GM23338 (cell line): ENCODE results near the gene HAT1. TPM values are rescaled to one million over a fixed set of nuclear protein-coding genes. Genes with fewer than 3 reads are reported as not detected.

Experiments
- ATAC-seq: fragments of 200-7000 bp; cut with Tn5 transposase; 3 replicates; pipeline ENCODE4 v1.9.1; 2020
- DNase-seq: peaks from one replicate; pipeline ENCODE4 v3.0.0-alpha.2; 2015; ENCODE audit warnings: low spot score
- H2AFZ ChIP-seq: fragments of 200-600 bp; sonication (generic); 2 replicates; pipeline ENCODE4 v1.8.0; 2016; ENCODE audit warnings: antibody characterized with exemption, mild to moderate bottlenecking, moderate library complexity
- H3F3A ChIP-seq: fragments of 200-600 bp; sonication (generic); replicated peaks from 2 replicates; pipeline ENCODE4 v1.8.0; 2017; ENCODE audit warnings: antibody characterized with exemption, mixed run types, low read depth
- H3K27ac ChIP-seq: fragments of 200-600 bp; sonication (generic); 2 replicates; pipeline ENCODE4 v1.6.1; 2016; ENCODE audit warnings: low read depth
- H3K27me3 ChIP-seq: fragments of 200-600 bp; sonication (generic); 2 replicates; pipeline ENCODE4 v1.8.0; 2016; ENCODE audit warnings: mild to moderate bottlenecking, mixed run types, moderate library complexity; ENCODE audit not compliant: insufficient read depth
- H3K36me3 ChIP-seq: fragments of 200-600 bp; sonication (generic); 2 replicates; pipeline ENCODE4 v1.8.0; 2016; ENCODE audit warnings: mild to moderate bottlenecking; ENCODE audit not compliant: insufficient read depth
- H3K4me1 ChIP-seq: fragments of 200-600 bp; sonication (generic); 2 replicates; pipeline ENCODE4 v1.8.0; 2016; ENCODE audit warnings: mild to moderate bottlenecking, moderate library complexity; ENCODE audit not compliant: insufficient read depth
- H3K4me2 ChIP-seq: fragments of 200-600 bp; sonication (generic); 2 replicates; pipeline ENCODE4 v1.7.1; 2017; ENCODE audit warnings: mixed run types
- H3K4me3 ChIP-seq: fragments of 200-600 bp; sonication (generic); 2 replicates; pipeline ENCODE4 v1.6.1; 2016; ENCODE audit warnings: mixed run types
- H3K79me2 ChIP-seq: fragments of 200-600 bp; sonication (generic); replicated peaks from 2 replicates; pipeline ENCODE4 v1.8.0; 2017; ENCODE audit warnings: mild to moderate bottlenecking; ENCODE audit not compliant: insufficient read depth
- H3K9me2 ChIP-seq: fragments of 200-600 bp; sonication (generic); 2 replicates; pipeline ENCODE4 v1.8.0; 2017; ENCODE audit not compliant: insufficient read depth
- H4K20me1 ChIP-seq: fragments of 200-600 bp; sonication (generic); replicated peaks from 2 replicates; pipeline ENCODE4 v1.8.0; 2017; ENCODE audit warnings: mild to moderate bottlenecking; ENCODE audit not compliant: insufficient read depth
- H3K27ac Mint-ChIP-seq: 2 replicates; pipeline ENCODE4 v1.8.0; 2020; ENCODE audit warnings: inconsistent platforms, mild to moderate bottlenecking, moderate library complexity, mixed read lengths
- H3K27me3 Mint-ChIP-seq: 3 replicates; pipeline ENCODE4 v1.8.0; 2022; ENCODE audit warnings: low read depth, mild to moderate bottlenecking, moderate library complexity, mixed read lengths, inconsistent platforms; ENCODE audit not compliant: insufficient read depth, poor library complexity
- H3K36me3 Mint-ChIP-seq: 3 replicates; pipeline ENCODE4 v1.8.0; 2021; ENCODE audit warnings: low read depth, mild to moderate bottlenecking, inconsistent platforms, moderate library complexity, mixed read lengths
- H3K4me1 Mint-ChIP-seq: 3 replicates; pipeline ENCODE4 v1.8.0; 2020; ENCODE audit warnings: mild to moderate bottlenecking, inconsistent platforms, mixed read lengths
- H3K4me3 Mint-ChIP-seq: 3 replicates; pipeline ENCODE4 v1.8.0; 2021; ENCODE audit warnings: moderate library complexity, mild to moderate bottlenecking, inconsistent platforms, mixed read lengths
- H3K9me3 Mint-ChIP-seq: 3 replicates; pipeline ENCODE4 v1.8.0; 2020; ENCODE audit warnings: moderate library complexity, mild to moderate bottlenecking, inconsistent platforms, mixed read lengths
- CREB1 ChIP-seq: fragments of 250-450 bp; sonication (Bioruptor Pico); IDR thresholded peaks from 2 replicates; pipeline ENCODE4 v1.5.0; 2020; ENCODE audit warnings: low read depth, mild to moderate bottlenecking, moderate library complexity
- EZH2 ChIP-seq: fragments of 200-600 bp; sonication (generic); IDR thresholded peaks from one replicate; pipeline ENCODE4 v1.8.0; 2017; ENCODE audit warnings: antibody characterized with exemption, mild to moderate bottlenecking, low read depth; ENCODE audit not compliant: unreplicated experiment
- EZH2phosphoT487 ChIP-seq: fragments of 200-600 bp; sonication (generic); IDR thresholded peaks from one replicate; pipeline ENCODE4 v1.8.1; 2018; ENCODE audit warnings: antibody characterized with exemption; ENCODE audit not compliant: unreplicated experiment
- JUNB ChIP-seq: IDR thresholded peaks from one replicate; pipeline ENCODE4 v1.6.1; 2016; ENCODE audit warnings: antibody characterized with exemption; ENCODE audit not compliant: unreplicated experiment
- NANOG ChIP-seq: IDR thresholded peaks from 2 replicates; pipeline ENCODE4 v1.6.1; 2016; ENCODE audit warnings: antibody characterized with exemption, borderline replicate concordance
- POLR2AphosphoS5 ChIP-seq: IDR thresholded peaks from 2 replicates; pipeline ENCODE4 v1.6.1; 2016; ENCODE audit warnings: antibody characterized with exemption, low read depth
- STAT1 ChIP-seq: IDR thresholded peaks from one replicate; pipeline ENCODE4 v1.6.1; 2016; ENCODE audit warnings: antibody characterized with exemption; ENCODE audit not compliant: unreplicated experiment
- ZNF114 ChIP-seq: fragments of 250-450 bp; sonication (Bioruptor Pico); IDR thresholded peaks from 2 replicates; pipeline ENCODE4 v1.5.0; 2020; ENCODE audit warnings: mild to moderate bottlenecking, moderate library complexity
- ZNF331 ChIP-seq: fragments of 250-450 bp; sonication (Bioruptor Pico); IDR thresholded peaks from 2 replicates; pipeline ENCODE4 v1.5.0; 2020; ENCODE audit warnings: low read depth, mild to moderate bottlenecking, moderate library complexity
- polyA plus RNA-seq: library from polyadenylated mRNA; unstranded; fragments of >200 nt; fragmentation: Nextera tagmentation; extraction: Ambion mirVana; gene quantifications from 2 replicates; pipeline ENCODE4 v1.2.1, GENCODE V29; 2016
- total RNA-seq: library from RNA; depleted of rRNA; stranded (reverse); fragments of >200 nt; shearing (Covaris generic); gene quantifications from 2 replicates; pipeline ENCODE4 v1.2.3, GENCODE V29; 2014
- TF ChIP-seq, protein P1 (sequence below): IDR thresholded peaks from one replicate; pipeline ENCODE4 v1.6.1; 2018; ENCODE audit warnings: antibody characterized with exemption; ENCODE audit not compliant: unreplicated experiment
- TF ChIP-seq, protein P2 (sequence below): IDR thresholded peaks from 2 replicates; pipeline ENCODE4 v1.6.1; 2016; ENCODE audit warnings: antibody characterized with exemption
- TF ChIP-seq, protein P3 (sequence below), 2 experiments: fragments of 200-600 bp in 1 of 2; sonication (generic) in 1 of 2; conservative IDR thresholded peaks; 2 replicates each; pipeline versions ENCODE4 v1.5.1 to v1.6.1; 2016 to 2017; ENCODE audit warnings: antibody characterized with exemption in 2 of 2, low read depth in 2 of 2, mild to moderate bottlenecking in 2 of 2, moderate library complexity in 1 of 2
- TF ChIP-seq, protein P4 (sequence below): fragments of 250-450 bp; sonication (Bioruptor Pico); IDR thresholded peaks from 2 replicates; pipeline ENCODE4 v1.5.0; 2020; ENCODE audit warnings: mild to moderate bottlenecking, moderate library complexity

HAT1 gene
- total and polyA plus RNA-seq, 2 experiments from 2014 or later, result 67.2 to 67.5 TPM

DNA sequence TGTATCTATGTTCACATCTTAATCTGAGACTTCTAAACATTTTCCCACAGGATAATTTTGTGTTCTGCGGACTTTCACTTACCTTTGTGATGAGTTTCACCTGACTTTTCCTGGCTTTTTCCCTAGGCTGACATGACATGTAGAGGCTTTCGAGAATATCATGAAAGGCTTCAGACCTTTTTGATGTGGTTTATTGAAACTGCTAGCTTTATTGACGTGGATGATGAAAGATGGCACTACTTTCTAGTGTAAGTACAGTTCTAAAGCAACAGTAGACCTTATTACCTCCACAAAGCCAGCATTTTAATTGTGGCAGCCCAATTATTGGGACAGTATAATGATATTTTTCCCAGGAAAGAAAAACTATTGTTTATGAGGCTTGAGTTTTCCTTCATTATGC lies 43.4 kb downstream of the HAT1 start:
- no peak overlapping the region for H3K27ac Mint-ChIP-seq

More for the DNA sequence above, 43.4 kb downstream of the HAT1 start:
- no peak overlapping the region for H2AFZ ChIP-seq
- H3F3A ChIP-seq, result no peaks in the 10 kb centered on the region
- peaks cover 10% of the 10 kb centered on the region; the same call in 1 of the 2 replicates for H4K20me1 ChIP-seq
- DNase-seq, result no peak
- 0 out of 2 replicates have a peak, but pooled peaks cover 4% of the 10 kb centered on the region for H3K79me2 ChIP-seq
- no peak overlapping the region for H3K4me3 ChIP-seq
- Mint-ChIP-seq H3K27me3 (peaks cover 3% of the 10 kb centered on the region), H3K9me3 (no peaks in the 10 kb centered on the region), H3K4me3 (no peak overlapping the region), H3K4me1 (no peaks in the 10 kb centered on the region), H3K36me3 (peaks cover 18% of the 10 kb centered on the region; the same call in 2 of the 3 replicates)
- H3K27ac ChIP-seq, result no peak overlapping the region
- H3K27me3 ChIP-seq, result no peaks in the 10 kb centered on the region
- no peak overlapping the region for H3K4me2 ChIP-seq
- 0 out of 2 replicates have a peak, but pooled peaks cover 12% of the 10 kb centered on the region for H3K36me3 ChIP-seq
- no peaks in the 10 kb centered on the region for H3K9me2 ChIP-seq
- TF ChIP-seq EZH2, result no peak
- no peak for TF ChIP-seq ZNF114 (CRISPR knock-in tag)
- no peak for TF ChIP-seq POLR2AphosphoS5
- TF ChIP-seq ZNF331 (CRISPR knock-in tag), result no peak
- TF ChIP-seq EZH2phosphoT487, result no peak
- TF ChIP-seq, protein P1, sequence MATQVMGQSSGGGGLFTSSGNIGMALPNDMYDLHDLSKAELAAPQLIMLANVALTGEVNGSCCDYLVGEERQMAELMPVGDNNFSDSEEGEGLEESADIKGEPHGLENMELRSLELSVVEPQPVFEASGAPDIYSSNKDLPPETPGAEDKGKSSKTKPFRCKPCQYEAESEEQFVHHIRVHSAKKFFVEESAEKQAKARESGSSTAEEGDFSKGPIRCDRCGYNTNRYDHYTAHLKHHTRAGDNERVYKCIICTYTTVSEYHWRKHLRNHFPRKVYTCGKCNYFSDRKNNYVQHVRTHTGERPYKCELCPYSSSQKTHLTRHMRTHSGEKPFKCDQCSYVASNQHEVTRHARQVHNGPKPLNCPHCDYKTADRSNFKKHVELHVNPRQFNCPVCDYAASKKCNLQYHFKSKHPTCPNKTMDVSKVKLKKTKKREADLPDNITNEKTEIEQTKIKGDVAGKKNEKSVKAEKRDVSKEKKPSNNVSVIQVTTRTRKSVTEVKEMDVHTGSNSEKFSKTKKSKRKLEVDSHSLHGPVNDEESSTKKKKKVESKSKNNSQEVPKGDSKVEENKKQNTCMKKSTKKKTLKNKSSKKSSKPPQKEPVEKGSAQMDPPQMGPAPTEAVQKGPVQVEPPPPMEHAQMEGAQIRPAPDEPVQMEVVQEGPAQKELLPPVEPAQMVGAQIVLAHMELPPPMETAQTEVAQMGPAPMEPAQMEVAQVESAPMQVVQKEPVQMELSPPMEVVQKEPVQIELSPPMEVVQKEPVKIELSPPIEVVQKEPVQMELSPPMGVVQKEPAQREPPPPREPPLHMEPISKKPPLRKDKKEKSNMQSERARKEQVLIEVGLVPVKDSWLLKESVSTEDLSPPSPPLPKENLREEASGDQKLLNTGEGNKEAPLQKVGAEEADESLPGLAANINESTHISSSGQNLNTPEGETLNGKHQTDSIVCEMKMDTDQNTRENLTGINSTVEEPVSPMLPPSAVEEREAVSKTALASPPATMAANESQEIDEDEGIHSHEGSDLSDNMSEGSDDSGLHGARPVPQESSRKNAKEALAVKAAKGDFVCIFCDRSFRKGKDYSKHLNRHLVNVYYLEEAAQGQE, result no peak
- TF ChIP-seq CREB1 (CRISPR knock-in tag), result no peak
- TF ChIP-seq, protein P2, sequence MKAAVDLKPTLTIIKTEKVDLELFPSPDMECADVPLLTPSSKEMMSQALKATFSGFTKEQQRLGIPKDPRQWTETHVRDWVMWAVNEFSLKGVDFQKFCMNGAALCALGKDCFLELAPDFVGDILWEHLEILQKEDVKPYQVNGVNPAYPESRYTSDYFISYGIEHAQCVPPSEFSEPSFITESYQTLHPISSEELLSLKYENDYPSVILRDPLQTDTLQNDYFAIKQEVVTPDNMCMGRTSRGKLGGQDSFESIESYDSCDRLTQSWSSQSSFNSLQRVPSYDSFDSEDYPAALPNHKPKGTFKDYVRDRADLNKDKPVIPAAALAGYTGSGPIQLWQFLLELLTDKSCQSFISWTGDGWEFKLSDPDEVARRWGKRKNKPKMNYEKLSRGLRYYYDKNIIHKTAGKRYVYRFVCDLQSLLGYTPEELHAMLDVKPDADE, result no peak
- TF ChIP-seq, protein P3, sequence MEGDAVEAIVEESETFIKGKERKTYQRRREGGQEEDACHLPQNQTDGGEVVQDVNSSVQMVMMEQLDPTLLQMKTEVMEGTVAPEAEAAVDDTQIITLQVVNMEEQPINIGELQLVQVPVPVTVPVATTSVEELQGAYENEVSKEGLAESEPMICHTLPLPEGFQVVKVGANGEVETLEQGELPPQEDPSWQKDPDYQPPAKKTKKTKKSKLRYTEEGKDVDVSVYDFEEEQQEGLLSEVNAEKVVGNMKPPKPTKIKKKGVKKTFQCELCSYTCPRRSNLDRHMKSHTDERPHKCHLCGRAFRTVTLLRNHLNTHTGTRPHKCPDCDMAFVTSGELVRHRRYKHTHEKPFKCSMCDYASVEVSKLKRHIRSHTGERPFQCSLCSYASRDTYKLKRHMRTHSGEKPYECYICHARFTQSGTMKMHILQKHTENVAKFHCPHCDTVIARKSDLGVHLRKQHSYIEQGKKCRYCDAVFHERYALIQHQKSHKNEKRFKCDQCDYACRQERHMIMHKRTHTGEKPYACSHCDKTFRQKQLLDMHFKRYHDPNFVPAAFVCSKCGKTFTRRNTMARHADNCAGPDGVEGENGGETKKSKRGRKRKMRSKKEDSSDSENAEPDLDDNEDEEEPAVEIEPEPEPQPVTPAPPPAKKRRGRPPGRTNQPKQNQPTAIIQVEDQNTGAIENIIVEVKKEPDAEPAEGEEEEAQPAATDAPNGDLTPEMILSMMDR (conservative IDR thresholded peaks at IDR 0.05; ENCODE audit: low read depth in 2 of 2), result no peak
- no peak for TF ChIP-seq NANOG
- TF ChIP-seq, protein P4, sequence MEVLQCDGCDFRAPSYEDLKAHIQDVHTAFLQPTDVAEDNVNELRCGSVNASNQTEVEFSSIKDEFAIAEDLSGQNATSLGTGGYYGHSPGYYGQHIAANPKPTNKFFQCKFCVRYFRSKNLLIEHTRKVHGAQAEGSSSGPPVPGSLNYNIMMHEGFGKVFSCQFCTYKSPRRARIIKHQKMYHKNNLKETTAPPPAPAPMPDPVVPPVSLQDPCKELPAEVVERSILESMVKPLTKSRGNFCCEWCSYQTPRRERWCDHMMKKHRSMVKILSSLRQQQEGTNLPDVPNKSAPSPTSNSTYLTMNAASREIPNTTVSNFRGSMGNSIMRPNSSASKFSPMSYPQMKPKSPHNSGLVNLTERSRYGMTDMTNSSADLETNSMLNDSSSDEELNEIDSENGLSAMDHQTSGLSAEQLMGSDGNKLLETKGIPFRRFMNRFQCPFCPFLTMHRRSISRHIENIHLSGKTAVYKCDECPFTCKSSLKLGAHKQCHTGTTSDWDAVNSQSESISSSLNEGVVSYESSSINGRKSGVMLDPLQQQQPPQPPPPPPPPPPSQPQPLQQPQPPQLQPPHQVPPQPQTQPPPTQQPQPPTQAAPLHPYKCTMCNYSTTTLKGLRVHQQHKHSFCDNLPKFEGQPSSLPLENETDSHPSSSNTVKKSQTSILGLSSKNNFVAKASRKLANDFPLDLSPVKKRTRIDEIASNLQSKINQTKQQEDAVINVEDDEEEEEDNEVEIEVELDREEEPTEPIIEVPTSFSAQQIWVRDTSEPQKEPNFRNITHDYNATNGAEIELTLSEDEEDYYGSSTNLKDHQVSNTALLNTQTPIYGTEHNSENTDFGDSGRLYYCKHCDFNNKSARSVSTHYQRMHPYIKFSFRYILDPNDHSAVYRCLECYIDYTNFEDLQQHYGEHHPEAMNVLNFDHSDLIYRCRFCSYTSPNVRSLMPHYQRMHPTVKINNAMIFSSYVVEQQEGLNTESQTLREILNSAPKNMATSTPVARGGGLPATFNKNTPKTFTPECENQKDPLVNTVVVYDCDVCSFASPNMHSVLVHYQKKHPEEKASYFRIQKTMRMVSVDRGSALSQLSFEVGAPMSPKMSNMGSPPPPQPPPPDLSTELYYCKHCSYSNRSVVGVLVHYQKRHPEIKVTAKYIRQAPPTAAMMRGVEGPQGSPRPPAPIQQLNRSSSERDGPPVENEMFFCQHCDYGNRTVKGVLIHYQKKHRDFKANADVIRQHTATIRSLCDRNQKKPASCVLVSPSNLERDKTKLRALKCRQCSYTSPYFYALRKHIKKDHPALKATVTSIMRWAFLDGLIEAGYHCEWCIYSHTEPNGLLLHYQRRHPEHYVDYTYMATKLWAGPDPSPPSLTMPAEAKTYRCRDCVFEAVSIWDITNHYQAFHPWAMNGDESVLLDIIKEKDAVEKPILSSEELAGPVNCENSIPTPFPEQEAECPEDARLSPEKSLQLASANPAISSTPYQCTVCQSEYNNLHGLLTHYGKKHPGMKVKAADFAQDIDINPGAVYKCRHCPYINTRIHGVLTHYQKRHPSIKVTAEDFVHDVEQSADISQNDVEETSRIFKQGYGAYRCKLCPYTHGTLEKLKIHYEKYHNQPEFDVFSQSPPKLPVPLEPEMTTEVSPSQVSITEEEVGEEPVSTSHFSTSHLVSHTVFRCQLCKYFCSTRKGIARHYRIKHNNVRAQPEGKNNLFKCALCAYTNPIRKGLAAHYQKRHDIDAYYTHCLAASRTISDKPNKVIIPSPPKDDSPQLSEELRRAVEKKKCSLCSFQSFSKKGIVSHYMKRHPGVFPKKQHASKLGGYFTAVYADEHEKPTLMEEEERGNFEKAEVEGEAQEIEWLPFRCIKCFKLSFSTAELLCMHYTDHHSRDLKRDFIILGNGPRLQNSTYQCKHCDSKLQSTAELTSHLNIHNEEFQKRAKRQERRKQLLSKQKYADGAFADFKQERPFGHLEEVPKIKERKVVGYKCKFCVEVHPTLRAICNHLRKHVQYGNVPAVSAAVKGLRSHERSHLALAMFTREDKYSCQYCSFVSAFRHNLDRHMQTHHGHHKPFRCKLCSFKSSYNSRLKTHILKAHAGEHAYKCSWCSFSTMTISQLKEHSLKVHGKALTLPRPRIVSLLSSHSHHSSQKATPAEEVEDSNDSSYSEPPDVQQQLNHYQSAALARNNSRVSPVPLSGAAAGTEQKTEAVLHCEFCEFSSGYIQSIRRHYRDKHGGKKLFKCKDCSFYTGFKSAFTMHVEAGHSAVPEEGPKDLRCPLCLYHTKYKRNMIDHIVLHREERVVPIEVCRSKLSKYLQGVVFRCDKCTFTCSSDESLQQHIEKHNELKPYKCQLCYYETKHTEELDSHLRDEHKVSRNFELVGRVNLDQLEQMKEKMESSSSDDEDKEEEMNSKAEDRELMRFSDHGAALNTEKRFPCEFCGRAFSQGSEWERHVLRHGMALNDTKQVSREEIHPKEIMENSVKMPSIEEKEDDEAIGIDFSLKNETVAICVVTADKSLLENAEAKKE, result no peak
- TF ChIP-seq STAT1, result no peak
- TF ChIP-seq JUNB, result no peak
- ATAC-seq, result no peak
- no peaks in the 10 kb centered on the region for H3K4me1 ChIP-seq
